ENCODE data around the gene PHOSPHO2. TPM values are rescaled to one million over a fixed set of nuclear protein-coding genes. Genes with fewer than 3 reads are reported as not detected.

Gene PHOSPHO2
- total and polyA plus RNA-seq, 2 experiments from 2014 or later = 8.3 to 8.7 TPM

GRCh38 chr2:169670215-169670651 is 24.0 kb upstream of the PHOSPHO2 start (continued):
- no peak for TF ChIP-seq POLR2AphosphoS5 (IDR thresholded peaks at IDR 0.05; ENCODE audit: low read depth)

DNA sequence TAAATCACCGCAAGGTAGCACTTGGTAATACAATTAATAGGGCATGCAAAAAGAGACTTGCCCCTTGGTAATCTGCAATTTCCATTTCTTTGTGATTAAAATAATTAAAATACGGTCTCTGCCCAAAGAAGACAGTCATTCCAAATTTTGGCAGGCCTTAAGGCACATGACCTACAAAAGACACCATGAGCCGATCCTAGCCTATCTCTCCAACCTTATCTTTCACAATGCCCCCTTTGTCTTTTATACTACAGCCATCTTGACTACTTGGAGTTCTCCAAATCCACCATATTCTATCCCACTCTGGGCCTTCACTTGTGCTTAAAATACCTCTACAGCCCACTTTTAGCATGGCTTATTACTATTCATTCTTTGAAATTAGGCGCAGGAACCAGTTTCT is 23.3 kb upstream of the PHOSPHO2 start:
- no peak overlapping the region for H2AFZ ChIP-seq
- H3K4me1 ChIP-seq (ENCODE audit: insufficient read depth) = peaks cover 4% of the 10 kb centered on the region; the same call in 1 of the 2 replicates
- no peak overlapping the region for H3K27ac Mint-ChIP-seq
- no peaks in the 10 kb centered on the region for H3K9me3 Mint-ChIP-seq
- DNase-seq (ENCODE audit: low spot score) = no peak
- TF ChIP-seq CREB1 (CRISPR knock-in tag; IDR thresholded peaks at IDR 0.05; ENCODE audit: low read depth) = no peak
- TF ChIP-seq ZNF114 (CRISPR knock-in tag; IDR thresholded peaks at IDR 0.05) = no peak
- no peak for TF ChIP-seq EZH2 (IDR thresholded peaks at IDR 0.05; ENCODE audit: low read depth, unreplicated experiment)
- TF ChIP-seq NANOG (IDR thresholded peaks at IDR 0.05; ENCODE audit: borderline replicate concordance) = no peak
- TF ChIP-seq, protein P1, sequence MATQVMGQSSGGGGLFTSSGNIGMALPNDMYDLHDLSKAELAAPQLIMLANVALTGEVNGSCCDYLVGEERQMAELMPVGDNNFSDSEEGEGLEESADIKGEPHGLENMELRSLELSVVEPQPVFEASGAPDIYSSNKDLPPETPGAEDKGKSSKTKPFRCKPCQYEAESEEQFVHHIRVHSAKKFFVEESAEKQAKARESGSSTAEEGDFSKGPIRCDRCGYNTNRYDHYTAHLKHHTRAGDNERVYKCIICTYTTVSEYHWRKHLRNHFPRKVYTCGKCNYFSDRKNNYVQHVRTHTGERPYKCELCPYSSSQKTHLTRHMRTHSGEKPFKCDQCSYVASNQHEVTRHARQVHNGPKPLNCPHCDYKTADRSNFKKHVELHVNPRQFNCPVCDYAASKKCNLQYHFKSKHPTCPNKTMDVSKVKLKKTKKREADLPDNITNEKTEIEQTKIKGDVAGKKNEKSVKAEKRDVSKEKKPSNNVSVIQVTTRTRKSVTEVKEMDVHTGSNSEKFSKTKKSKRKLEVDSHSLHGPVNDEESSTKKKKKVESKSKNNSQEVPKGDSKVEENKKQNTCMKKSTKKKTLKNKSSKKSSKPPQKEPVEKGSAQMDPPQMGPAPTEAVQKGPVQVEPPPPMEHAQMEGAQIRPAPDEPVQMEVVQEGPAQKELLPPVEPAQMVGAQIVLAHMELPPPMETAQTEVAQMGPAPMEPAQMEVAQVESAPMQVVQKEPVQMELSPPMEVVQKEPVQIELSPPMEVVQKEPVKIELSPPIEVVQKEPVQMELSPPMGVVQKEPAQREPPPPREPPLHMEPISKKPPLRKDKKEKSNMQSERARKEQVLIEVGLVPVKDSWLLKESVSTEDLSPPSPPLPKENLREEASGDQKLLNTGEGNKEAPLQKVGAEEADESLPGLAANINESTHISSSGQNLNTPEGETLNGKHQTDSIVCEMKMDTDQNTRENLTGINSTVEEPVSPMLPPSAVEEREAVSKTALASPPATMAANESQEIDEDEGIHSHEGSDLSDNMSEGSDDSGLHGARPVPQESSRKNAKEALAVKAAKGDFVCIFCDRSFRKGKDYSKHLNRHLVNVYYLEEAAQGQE (IDR thresholded peaks at IDR 0.05; ENCODE audit: unreplicated experiment) = no peak
- no peak for TF ChIP-seq CTCF (conservative IDR thresholded peaks at IDR 0.05; ENCODE audit: low read depth in 2 of 2)
- TF ChIP-seq POLR2AphosphoS5 (IDR thresholded peaks at IDR 0.05; ENCODE audit: low read depth) = no peak
- TF ChIP-seq, protein P2, sequence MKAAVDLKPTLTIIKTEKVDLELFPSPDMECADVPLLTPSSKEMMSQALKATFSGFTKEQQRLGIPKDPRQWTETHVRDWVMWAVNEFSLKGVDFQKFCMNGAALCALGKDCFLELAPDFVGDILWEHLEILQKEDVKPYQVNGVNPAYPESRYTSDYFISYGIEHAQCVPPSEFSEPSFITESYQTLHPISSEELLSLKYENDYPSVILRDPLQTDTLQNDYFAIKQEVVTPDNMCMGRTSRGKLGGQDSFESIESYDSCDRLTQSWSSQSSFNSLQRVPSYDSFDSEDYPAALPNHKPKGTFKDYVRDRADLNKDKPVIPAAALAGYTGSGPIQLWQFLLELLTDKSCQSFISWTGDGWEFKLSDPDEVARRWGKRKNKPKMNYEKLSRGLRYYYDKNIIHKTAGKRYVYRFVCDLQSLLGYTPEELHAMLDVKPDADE (IDR thresholded peaks at IDR 0.05) = no peak
- no peak for ATAC-seq
- H3K27me3 Mint-ChIP-seq (ENCODE audit: insufficient read depth, low read depth, poor library complexity) = no peaks in the 10 kb centered on the region
- no peak overlapping the region for H3K4me2 ChIP-seq
- no peak overlapping the region for H3K4me3 Mint-ChIP-seq
- no peaks in the 10 kb centered on the region for H3K79me2 ChIP-seq (replicated peaks; ENCODE audit: insufficient read depth)
- H3K36me3 ChIP-seq (ENCODE audit: insufficient read depth) = no peaks in the 10 kb centered on the region
- H3K27me3 ChIP-seq (ENCODE audit: insufficient read depth) = no peaks in the 10 kb centered on the region
- H3K4me1 Mint-ChIP-seq = peaks cover 8% of the 10 kb centered on the region; the same call in 2 of the 3 replicates
- H4K20me1 ChIP-seq (replicated peaks; ENCODE audit: insufficient read depth) = no peaks in the 10 kb centered on the region
- no peaks in the 10 kb centered on the region for H3K36me3 Mint-ChIP-seq (ENCODE audit: low read depth)
- no peak overlapping the region for H3K4me3 ChIP-seq
- no peaks in the 10 kb centered on the region for H3K9me2 ChIP-seq (ENCODE audit: insufficient read depth)
- no peaks in the 10 kb centered on the region for H3F3A ChIP-seq (replicated peaks; ENCODE audit: low read depth)
- no peak overlapping the region for H3K27ac ChIP-seq (ENCODE audit: low read depth)
